ENCODE results near the gene DAAM2. TPM values are rescaled to one million over a fixed set of nuclear protein-coding genes. Genes with fewer than 3 reads are reported as not detected.

Gene DAAM2
- total RNA-seq, 2 experiments from 2014 or later = 0.09 to 1.1 TPM

- Histone ChIP-seq H2AFZ (ENCODE audit: low read length) (peak overlapping the region; percentile 71; the same call in 1 of the 2 replicates), H3K9me2 (ENCODE audit: insufficient read depth, low read length) (no peaks in the 10 kb centered on the region), H4K20me1 (ENCODE audit: insufficient read depth, low read length) (no peaks in the 10 kb centered on the region), H3K36me3 (ENCODE audit: insufficient read depth, low read length) (no peaks in the 10 kb centered on the region), H3K4me3 (ENCODE audit: low read depth, low read length, poor library complexity, severe bottlenecking) (peak overlapping the region; percentile 48), H3K9me3 (ENCODE audit: low read length) (no peaks in the 10 kb centered on the region), H3K79me2 (ENCODE audit: insufficient read depth, low read depth, low read length) (no peaks in the 10 kb centered on the region), H3K27ac (ENCODE audit: low read depth, low read length, poor library complexity, severe bottlenecking) (peak overlapping the region; percentile 87), H3K4me2 (ENCODE audit: low read length) (peak overlapping the region; percentile 68), H3K4me1 (ENCODE audit: insufficient read depth, low read length, poor library complexity, severe bottlenecking) (peaks cover 49% of the 10 kb centered on the region)
- BruUV-seq (replicated peaks) = no TSS peak
- DNase-seq (ENCODE audit: low spot score) = peak; percentile 90
- intact Hi-C loops (cut with micrococcal nuclease; ENCODE audit: unreplicated experiment) = loop anchor here (2.0 kb wide), 1 partner anchor 38 kb away; no protein-coding TSS in a partner anchor
- TF ChIP-seq EZH2phosphoT487 (IDR thresholded peaks at IDR 0.05; ENCODE audit: borderline replicate concordance, low read depth, low read length) (no peak), CTCF (conservative IDR thresholded peaks at IDR 0.05; ENCODE audit: low read length) (no peak)
- ChIA-PET POLR2A (interaction anchor here (0.7 to 4.9 kb wide), 17 partner anchors 9 to 66 kb away, joined by 3 to 39 read pairs (median 4); no protein-coding TSS in a partner anchor), CTCF (ENCODE audit: unreplicated experiment) (interaction anchor here (0.6 to 1.7 kb wide), 4 partner anchors 9 to 93 kb away, joined by 3 to 8 read pairs (median 4); no protein-coding TSS in a partner anchor)
These were observed 58.6 kb downstream of the DAAM2 start for GRCh38 chr6:39850736-39851297.

- Histone ChIP-seq H2AFZ (ENCODE audit: low read length) (peak overlapping the region; percentile 71; the same call in 1 of the 2 replicates), H3K27ac (ENCODE audit: low read depth, low read length, poor library complexity, severe bottlenecking) (peak overlapping the region; percentile 87), H3K4me2 (ENCODE audit: low read length) (peak overlapping the region; percentile 68), H3K9me3 (ENCODE audit: low read length) (no peaks in the 10 kb centered on the region), H3K9me2 (ENCODE audit: insufficient read depth, low read length) (no peaks in the 10 kb centered on the region), H3K4me1 (ENCODE audit: insufficient read depth, low read length, poor library complexity, severe bottlenecking) (peaks cover 49% of the 10 kb centered on the region), H4K20me1 (ENCODE audit: insufficient read depth, low read length) (no peaks in the 10 kb centered on the region), H3K4me3 (ENCODE audit: low read depth, low read length, poor library complexity, severe bottlenecking) (peak overlapping the region; percentile 48), H3K79me2 (ENCODE audit: insufficient read depth, low read depth, low read length) (no peaks in the 10 kb centered on the region), H3K36me3 (ENCODE audit: insufficient read depth, low read length) (no peaks in the 10 kb centered on the region)
- ChIA-PET CTCF (ENCODE audit: unreplicated experiment) (interaction anchor here (1.7 kb wide), 1 partner anchor 37 kb away, joined by 8 read pairs; no protein-coding TSS in a partner anchor), POLR2A (interaction anchor here (0.7 to 4.9 kb wide), 15 partner anchors 10 to 67 kb away, joined by 3 to 39 read pairs (median 4); no protein-coding TSS in a partner anchor)
- BruUV-seq (replicated peaks) = no TSS peak
- intact Hi-C loops (cut with micrococcal nuclease; ENCODE audit: unreplicated experiment) = loop anchor here (2.0 kb wide), 1 partner anchor 39 kb away; no protein-coding TSS in a partner anchor
- TF ChIP-seq CTCF (conservative IDR thresholded peaks at IDR 0.05; ENCODE audit: low read length) = no peak
- TF ChIP-seq EZH2phosphoT487 (IDR thresholded peaks at IDR 0.05; ENCODE audit: borderline replicate concordance, low read depth, low read length) = no peak
- DNase-seq (ENCODE audit: low spot score) = no peak
These were observed 59.2 kb downstream of the DAAM2 start for GRCh38 chr6:39851331-39851730.

GRCh38 chr6:39852324-39852723 lies 60.1 kb downstream of the DAAM2 start:
- no peaks in the 10 kb centered on the region for H3K36me3 ChIP-seq (ENCODE audit: insufficient read depth, low read length)
- no TSS peak for BruUV-seq (replicated peaks)
- peak overlapping the region; percentile 68 for H3K4me2 ChIP-seq (ENCODE audit: low read length)
- no peaks in the 10 kb centered on the region for H3K9me2 ChIP-seq (ENCODE audit: insufficient read depth, low read length)
- peak overlapping the region; percentile 87 for H3K27ac ChIP-seq (ENCODE audit: low read depth, low read length, poor library complexity, severe bottlenecking)
- H3K9me3 ChIP-seq (ENCODE audit: low read length) = no peaks in the 10 kb centered on the region
- H4K20me1 ChIP-seq (ENCODE audit: insufficient read depth, low read length) = no peaks in the 10 kb centered on the region
- DNase-seq (ENCODE audit: low spot score) = peak; percentile 28
- intact Hi-C loops (cut with micrococcal nuclease; ENCODE audit: unreplicated experiment) = no loop called here
- H2AFZ ChIP-seq (ENCODE audit: low read length) = peak overlapping the region; percentile 71; the same call in 1 of the 2 replicates
- H3K4me1 ChIP-seq (ENCODE audit: insufficient read depth, low read length, poor library complexity, severe bottlenecking) = peaks cover 49% of the 10 kb centered on the region
- TF ChIP-seq CTCF (conservative IDR thresholded peaks at IDR 0.05; ENCODE audit: low read length) (no peak), EZH2phosphoT487 (IDR thresholded peaks at IDR 0.05; ENCODE audit: borderline replicate concordance, low read depth, low read length) (no peak)
- H3K79me2 ChIP-seq (ENCODE audit: insufficient read depth, low read depth, low read length) = no peaks in the 10 kb centered on the region
- peak overlapping the region; percentile 48 for H3K4me3 ChIP-seq (ENCODE audit: low read depth, low read length, poor library complexity, severe bottlenecking)
- ChIA-PET CTCF (ENCODE audit: unreplicated experiment) (interaction anchor here (1.1 to 1.4 kb wide), 3 partner anchors 9 to 14 kb away, joined by 3 to 8 read pairs (median 3); no protein-coding TSS in a partner anchor), POLR2A (interaction anchor here (1.0 to 4.9 kb wide), 8 partner anchors 15 to 45 kb away, joined by 3 to 39 read pairs (median 4); no protein-coding TSS in a partner anchor)

All from OCI-LY7 (cell line).